Adrenal gland (tissue), 5 donors: ENCODE measurements around the gene PKP2.

Experiments used
- CTCF ChIP-seq, 6 experiments: fragments of 450-650 bp in 4 of 6; fragments of 200-600 bp in 2 of 6; sonication (generic) in 1 of 6; IDR thresholded peaks; 1 replicate in 5 of 6; 2 replicates in 1 of 6; pipeline versions ENCODE4 v1.5.1 to v1.8.0; 2016 to 2021; ENCODE audit warnings: antibody characterized with exemption in 6 of 6, mild to moderate bottlenecking in 2 of 6, moderate library complexity in 1 of 6
- POLR2A ChIP-seq, 2 donors: fragments of 450-650 bp; IDR thresholded peaks; one replicate each; pipeline ENCODE4 v1.6.1; 2017; ENCODE audit warnings: antibody characterized with exemption in 2 of 2, mild to moderate bottlenecking in 2 of 2, moderate library complexity in 1 of 2
- donor health status: DM: no; HTN: no; CAD: no.

- TF ChIP-seq CTCF (IDR thresholded peaks at IDR 0.05) (no peak), POLR2A (IDR thresholded peaks at IDR 0.05) (no peak)
Measured at GRCh38 chr12:32889011-32889760, 7.4 kb downstream of the PKP2 start.
